T-helper 2 cell (primary cell): Measurements from ENCODE around the gene RAB11FIP4.
A peak's percentile ranks its signal among the peaks of the same experiment; 100 is the strongest.

Source experiments
- DNase-seq, 5 experiments: peaks; one replicate each; pipeline versions ENCODE4 v3.0.0 to v3.0.0-alpha.2; 2012 to 2022

The RAB11FIP4 gene

GRCh38 chr17:31488264-31488981, 96.9 kb downstream of the RAB11FIP4 start:
- DNase-seq, result peak in 1 of 5 experiments; percentile 48

GRCh38 chr17:31488982-31489294, 97.5 kb downstream of the RAB11FIP4 start:
- no peak for DNase-seq

- no peak for DNase-seq
Measured at GRCh38 chr17:31489295-31490018, 98.0 kb downstream of the RAB11FIP4 start.

GRCh38 chr17:31490019-31490650, 98.7 kb downstream of the RAB11FIP4 start:
- no peak for DNase-seq

- no peak for DNase-seq
Measured at GRCh38 chr17:31490671-31491375, 99.3 kb downstream of the RAB11FIP4 start.

GRCh38 chr17:31491376-31492131, 100.1 kb downstream of the RAB11FIP4 start:
- no peak for DNase-seq

GRCh38 chr17:31492206-31492605, 100.7 kb downstream of the RAB11FIP4 start:
- no peak for DNase-seq

GRCh38 chr17:31492880-31493655, 101.6 kb downstream of the RAB11FIP4 start:
- peak in 2 of 5 experiments; percentile 74 to 87 for DNase-seq

GRCh38 chr17:31493656-31494155, 102.2 kb downstream of the RAB11FIP4 start:
- DNase-seq, result peak in 1 of 5 experiments; percentile 54

GRCh38 chr17:31494259-31495021, 103.0 kb downstream of the RAB11FIP4 start:
- peak in 3 of 5 experiments; percentile 44 to 95 (median 70) for DNase-seq

- DNase-seq, result peak in 1 of 5 experiments; percentile 24
Measured at GRCh38 chr17:31495022-31495885, 103.8 kb downstream of the RAB11FIP4 start.

GRCh38 chr17:31496097-31496496, 104.6 kb downstream of the RAB11FIP4 start:
- DNase-seq, result no peak

GRCh38 chr17:31496601-31497000, 105.1 kb downstream of the RAB11FIP4 start:
- DNase-seq, result no peak

GRCh38 chr17:31497431-31497830, 106.0 kb downstream of the RAB11FIP4 start:
- DNase-seq, result no peak

GRCh38 chr17:31497994-31498826, 106.7 kb downstream of the RAB11FIP4 start:
- no peak for DNase-seq

- no peak for DNase-seq
Measured at GRCh38 chr17:31499771-31500554, 108.5 kb downstream of the RAB11FIP4 start.

GRCh38 chr17:31506517-31506916, 115.0 kb downstream of the RAB11FIP4 start:
- no peak for DNase-seq
